Hypothalamus (tissue), 51 donors: ENCODE measurements around the gene MCEE.
"Not testable (repeated sequence)": the region's sequence is repeated elsewhere in the genome, so short reads cannot be mapped to it uniquely, and the experiment has no call there.

Source experiments
- DNase-seq, 51 donors: peaks; one replicate each; lab custom pipeline; 2025; lab: John Stamatoyannopoulos, UW

MCEE gene

GRCh38 chr2:71130152-71130904, at the start of gene MCEE, which contains the start of gene MPHOSPH10:
MCEE (minus strand) TSS chr2:71130229; CDS start chr2:71130219, 10 bp downstream.
MPHOSPH10 (plus strand) TSS chr2:71130634; CDS start chr2:71130666, 32 bp downstream.
- DNase-seq = peak; percentile 45 to 99 (median 89)

- not testable (repeated sequence) for DNase-seq
Measured at GRCh38 chr2:71178836-71179235, 48.8 kb upstream of the MCEE start.

- no peak for DNase-seq
Measured at GRCh38 chr2:71174207-71174606, 44.2 kb upstream of the MCEE start.

GRCh38 chr2:71173096-71173495, 43.1 kb upstream of the MCEE start:
- DNase-seq = no peak

- peak in 2 of 51 donors; percentile 6 to 27 for DNase-seq
Measured at GRCh38 chr2:71166812-71167211, 36.8 kb upstream of the MCEE start.

GRCh38 chr2:71157124-71157793, 27.2 kb upstream of the MCEE start:
- DNase-seq = peak in 36 of 51 donors; percentile 8 to 72 (median 26)

- DNase-seq = no peak
Measured at GRCh38 chr2:71156573-71156972, 26.5 kb upstream of the MCEE start.

- no peak for DNase-seq
Measured at GRCh38 chr2:71155846-71156245, 25.8 kb upstream of the MCEE start.

GRCh38 chr2:71154798-71155197, 24.8 kb upstream of the MCEE start:
- no peak for DNase-seq

GRCh38 chr2:71154279-71154678, 24.2 kb upstream of the MCEE start:
- no peak for DNase-seq

GRCh38 chr2:71153585-71154224, 23.7 kb upstream of the MCEE start:
- DNase-seq = peak in 1 of 51 donors; percentile 5

GRCh38 chr2:71151620-71152019, 21.6 kb upstream of the MCEE start:
- DNase-seq = no peak

- DNase-seq = no peak
Measured at GRCh38 chr2:71150082-71150816, 20.2 kb upstream of the MCEE start.

- no peak for DNase-seq
Measured at GRCh38 chr2:71148506-71149063, 18.6 kb upstream of the MCEE start.

GRCh38 chr2:71143782-71144181, 13.8 kb upstream of the MCEE start:
- DNase-seq = no peak

- DNase-seq = no peak
Measured at GRCh38 chr2:71136174-71136573, 6.1 kb upstream of the MCEE start.

GRCh38 chr2:71133603-71134002, 3.6 kb upstream of the MCEE start:
- no peak for DNase-seq

GRCh38 chr2:71131387-71132166, 1.5 kb upstream of the MCEE start:
- DNase-seq = not testable (repeated sequence)

GRCh38 chr2:71130905-71131244, 846 bp upstream of the MCEE start:
- DNase-seq = no peak

GRCh38 chr2:71129902-71130151, 202 bp downstream of the MCEE start:
- DNase-seq = peak in 2 of 51 donors; percentile 45 to 66
